Skin epidermis (tissue), 12 donors: ENCODE measurements around the gene PHF2.
A peak's percentile ranks its signal among the peaks of the same experiment; 100 is the strongest.
"Not testable (repeated sequence)": the region's sequence is repeated elsewhere in the genome, so short reads cannot be mapped to it uniquely, and the experiment has no call there.

Experiments
- H3K27ac ChIP-seq, 21 experiments: fragments of 200-600 bp; sonication (generic) in 11 of 21; one replicate each; pipeline ENCODE4 v1.5.0; 2020; ENCODE audit warnings: mild to moderate bottlenecking in 3 of 21, inconsistent platforms in 2 of 21, moderate library complexity in 2 of 21
- H3K4me3 ChIP-seq, 7 experiments: fragments of 200-600 bp; sonication (generic) in 2 of 7; one replicate each; pipeline ENCODE4 v1.5.0; 2020; ENCODE audit warnings: inconsistent platforms in 2 of 7, mild to moderate bottlenecking in 2 of 7, moderate library complexity in 1 of 7

Gene PHF2

GRCh38 chr9:93658184-93658925, 82.0 kb downstream of the PHF2 start:
- H3K4me3 ChIP-seq: no peak overlapping the region

GRCh38 chr9:93659044-93659836, 82.9 kb downstream of the PHF2 start:
- no peak overlapping the region for H3K4me3 ChIP-seq
- H3K27ac ChIP-seq: no peak overlapping the region

More at GRCh38 chr9:93658184-93658925, 82.0 kb downstream of the PHF2 start:
- no peak overlapping the region for H3K27ac ChIP-seq

GRCh38 chr9:93659837-93660177, 83.4 kb downstream of the PHF2 start:
- H3K4me3 ChIP-seq: no peak overlapping the region

GRCh38 chr9:93660352-93661046, 84.1 kb downstream of the PHF2 start:
- H3K4me3 ChIP-seq: no peak overlapping the region

More at GRCh38 chr9:93659837-93660177, 83.4 kb downstream of the PHF2 start:
- H3K27ac ChIP-seq: no peak overlapping the region

GRCh38 chr9:93661591-93661990, 85.2 kb downstream of the PHF2 start:
- H3K4me3 ChIP-seq: no peak overlapping the region
- H3K27ac ChIP-seq: no peak overlapping the region

More at GRCh38 chr9:93660352-93661046, 84.1 kb downstream of the PHF2 start:
- no peak overlapping the region for H3K27ac ChIP-seq

GRCh38 chr9:93662016-93662638, 85.7 kb downstream of the PHF2 start:
- Histone ChIP-seq H3K4me3 (no peak overlapping the region), H3K27ac (no peak overlapping the region)

- Histone ChIP-seq H3K4me3 (no peak overlapping the region), H3K27ac (no peak overlapping the region)
Observed at GRCh38 chr9:93662952-93663572, 86.7 kb downstream of the PHF2 start.

GRCh38 chr9:93663877-93664548, 87.6 kb downstream of the PHF2 start:
- Histone ChIP-seq H3K27ac (no peak overlapping the region), H3K4me3 (no peak overlapping the region)

GRCh38 chr9:93664549-93665120, 88.3 kb downstream of the PHF2 start:
- H3K4me3 ChIP-seq: no peak overlapping the region
- H3K27ac ChIP-seq: no peak overlapping the region

- H3K4me3 ChIP-seq: no peak overlapping the region
- no peak overlapping the region for H3K27ac ChIP-seq
Observed at GRCh38 chr9:93665128-93665636, 88.8 kb downstream of the PHF2 start.

- H3K27ac ChIP-seq: no peak overlapping the region
- H3K4me3 ChIP-seq: no peak overlapping the region
Observed at GRCh38 chr9:93665637-93666438, 89.5 kb downstream of the PHF2 start.

- not testable (repeated sequence) for H3K27ac ChIP-seq, H3K4me3 ChIP-seq
Observed at GRCh38 chr9:93666439-93666784, 90.0 kb downstream of the PHF2 start.

- no peak overlapping the region for H3K4me3 ChIP-seq
- H3K27ac ChIP-seq: no peak overlapping the region
Observed at GRCh38 chr9:93667006-93667405, 90.6 kb downstream of the PHF2 start.

GRCh38 chr9:93667627-93668026, 91.2 kb downstream of the PHF2 start:
- no peak overlapping the region for H3K4me3 ChIP-seq
- H3K27ac ChIP-seq: no peak overlapping the region

GRCh38 chr9:93668261-93668871, 92.0 kb downstream of the PHF2 start:
- Histone ChIP-seq H3K4me3 (no peak overlapping the region), H3K27ac (no peak overlapping the region)

- Histone ChIP-seq H3K27ac (peak overlapping the region in 2 of 21 experiments; percentile 10 to 14), H3K4me3 (no peak overlapping the region)
Observed at GRCh38 chr9:93669116-93669957, 93.0 kb downstream of the PHF2 start.

GRCh38 chr9:93669958-93670207, 93.5 kb downstream of the PHF2 start:
- Histone ChIP-seq H3K27ac (peak overlapping the region in 1 of 21 experiments; percentile 14), H3K4me3 (no peak overlapping the region)
